ENCODE measurements around the gene TRIM6.
"Not testable (repeated sequence)": the region's sequence is repeated elsewhere in the genome, so short reads cannot be mapped to it uniquely, and the experiment has no call there.

The TRIM6 gene, protein sequence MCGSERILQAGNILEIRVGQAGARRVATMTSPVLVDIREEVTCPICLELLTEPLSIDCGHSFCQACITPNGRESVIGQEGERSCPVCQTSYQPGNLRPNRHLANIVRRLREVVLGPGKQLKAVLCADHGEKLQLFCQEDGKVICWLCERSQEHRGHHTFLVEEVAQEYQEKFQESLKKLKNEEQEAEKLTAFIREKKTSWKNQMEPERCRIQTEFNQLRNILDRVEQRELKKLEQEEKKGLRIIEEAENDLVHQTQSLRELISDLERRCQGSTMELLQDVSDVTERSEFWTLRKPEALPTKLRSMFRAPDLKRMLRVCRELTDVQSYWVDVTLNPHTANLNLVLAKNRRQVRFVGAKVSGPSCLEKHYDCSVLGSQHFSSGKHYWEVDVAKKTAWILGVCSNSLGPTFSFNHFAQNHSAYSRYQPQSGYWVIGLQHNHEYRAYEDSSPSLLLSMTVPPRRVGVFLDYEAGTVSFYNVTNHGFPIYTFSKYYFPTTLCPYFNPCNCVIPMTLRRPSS

GRCh38 chr11:5596607-5597201 lies at the start of gene TRIM6:
Gene TRIM6 (plus strand): TSS chr11:5596637. CDS start chr11:5596898, 261 bp downstream.
- DNase-seq, result peak in 7 of 51 donors; percentile 2 to 17 (median 9)

DNA sequence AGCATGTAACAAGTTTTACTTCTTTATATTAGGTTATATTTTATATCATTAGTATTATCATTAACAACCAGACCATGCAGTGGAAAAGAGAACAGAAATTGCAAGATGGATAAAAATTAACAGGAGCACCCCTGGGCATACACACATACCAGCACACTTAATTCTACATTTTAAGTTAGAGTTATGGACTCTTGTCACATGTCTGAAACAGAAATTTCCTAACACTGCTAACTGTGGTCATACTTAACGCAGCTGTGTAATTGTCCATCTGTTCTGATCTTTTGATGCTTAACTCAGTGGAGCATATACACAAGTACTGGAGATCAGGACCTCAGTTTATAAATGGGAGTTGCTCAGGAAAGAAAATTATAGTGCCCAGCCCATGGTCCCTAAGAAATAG lies 48.5 kb upstream of the TRIM6 start:
- no peak for DNase-seq

GRCh38 chr11:5548440-5548839 lies 48.0 kb upstream of the TRIM6 start, which contains the start of gene OR52H1:
Gene OR52H1 (minus strand): TSS chr11:5548540. CDS start chr11:5545505, 3,035 bp downstream.
- no peak for DNase-seq

- DNase-seq, result no peak
These were observed 45.9 kb upstream of the TRIM6 start for GRCh38 chr11:5550440-5551095.

- DNase-seq, result no peak
These were observed 43.1 kb upstream of the TRIM6 start for GRCh38 chr11:5553343-5553742.

DNA sequence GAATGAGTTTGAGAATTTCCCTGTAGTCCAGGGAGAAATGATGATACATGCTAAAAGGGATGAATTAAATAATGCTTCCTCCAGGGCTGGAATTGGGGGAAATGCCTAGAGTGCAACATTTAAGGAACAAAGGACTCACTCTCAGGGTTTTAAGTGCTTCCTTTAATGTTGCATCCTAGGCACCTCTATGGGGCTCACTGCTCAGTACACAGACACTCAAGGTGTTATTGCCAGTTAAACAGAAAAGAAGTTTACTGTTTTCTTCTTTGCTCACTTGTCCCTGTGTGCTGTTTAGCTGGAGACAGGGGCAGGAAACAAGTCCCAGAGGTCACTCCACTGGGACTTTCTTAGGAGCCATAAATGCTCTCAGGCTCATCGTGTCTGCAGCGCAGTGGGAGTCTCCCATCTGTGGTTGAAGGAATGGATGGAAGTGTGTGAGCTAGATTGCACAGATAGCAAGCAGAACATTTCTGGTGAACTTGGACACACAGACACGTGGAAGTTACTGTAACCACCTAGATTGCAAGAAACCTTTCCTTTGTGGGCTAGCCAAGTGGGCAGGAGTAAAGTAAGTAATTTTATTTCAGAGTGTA lies 39.7 kb upstream of the TRIM6 start:
- DNase-seq, result no peak

GRCh38 chr11:5557751-5558150 lies 38.7 kb upstream of the TRIM6 start:
- no peak for DNase-seq

DNA sequence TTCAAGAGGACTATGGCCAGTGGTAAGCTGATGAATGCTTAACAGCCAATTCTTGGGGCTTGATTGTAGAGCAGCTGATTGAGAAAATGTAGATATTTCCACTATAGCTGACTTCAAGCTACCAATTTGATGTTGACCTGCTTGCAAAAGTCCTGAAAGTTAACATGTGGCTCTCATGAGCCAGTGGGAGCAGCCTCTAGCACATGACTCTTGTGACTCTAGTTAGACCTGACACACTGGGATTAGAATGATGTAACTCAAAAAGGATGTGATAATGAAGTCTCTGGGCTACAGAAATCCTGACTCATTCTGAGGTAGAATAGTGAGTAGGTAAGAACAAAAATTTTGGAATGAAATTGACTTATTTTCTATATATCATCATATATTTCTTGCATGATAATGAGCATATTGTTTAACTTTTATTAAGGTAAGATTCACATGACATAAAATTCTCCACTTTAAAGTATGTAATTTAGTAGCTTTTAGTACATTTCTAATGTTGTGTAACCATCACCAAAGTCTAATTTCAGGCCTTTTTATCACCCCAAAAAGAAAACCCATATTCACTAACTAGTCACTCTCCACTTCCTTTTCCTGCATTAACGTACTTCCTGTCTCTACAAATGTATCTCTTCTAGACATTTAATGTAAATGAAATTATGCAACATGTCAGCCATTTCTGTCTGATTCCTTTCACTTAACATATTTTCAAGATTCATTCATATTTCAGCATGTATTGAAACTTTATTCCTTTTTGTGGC lies 32.0 kb upstream of the TRIM6 start:
- no peak for DNase-seq

DNA sequence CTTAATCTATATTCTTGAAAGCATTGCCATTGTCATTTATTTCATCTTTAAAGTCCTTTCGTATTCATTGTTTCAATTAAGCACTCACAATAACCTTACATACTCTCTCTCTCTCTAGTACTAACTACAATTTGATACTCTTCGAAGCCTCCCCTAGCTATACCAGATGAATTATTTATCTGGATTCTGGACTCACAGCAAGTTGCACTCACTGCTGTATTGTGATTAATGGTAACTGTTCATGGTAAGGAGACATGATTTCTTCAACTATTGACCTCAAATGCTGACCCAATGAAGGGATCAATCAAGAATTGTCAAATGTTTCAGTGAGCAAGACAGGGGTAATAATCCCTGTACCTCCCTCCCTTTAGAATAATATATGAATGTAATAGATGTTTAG lies 21.8 kb upstream of the TRIM6 start:
- DNase-seq, result no peak

DNA sequence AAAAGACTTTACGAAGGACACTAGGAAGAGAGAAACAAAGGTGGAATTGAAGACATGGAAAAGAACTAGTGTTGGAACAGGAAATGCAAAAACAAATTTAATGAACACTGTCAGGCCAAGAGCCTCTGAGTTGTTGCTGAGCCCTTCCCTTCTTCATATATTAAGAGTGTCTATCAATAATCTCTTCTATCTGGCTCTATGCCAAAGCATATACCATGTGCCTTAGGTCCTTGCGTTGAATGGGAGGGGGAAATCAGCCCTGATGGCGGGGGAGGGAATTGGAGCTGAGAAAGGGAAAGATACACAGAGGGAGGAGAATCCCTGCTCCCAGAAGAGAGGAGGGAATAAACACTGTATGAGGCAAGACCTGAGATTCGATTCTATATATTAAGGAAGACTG lies 21.3 kb upstream of the TRIM6 start:
- DNase-seq, result no peak

- DNase-seq, result no peak
These were observed 19.3 kb upstream of the TRIM6 start for GRCh38 chr11:5577101-5577500.

- no peak for DNase-seq
These were observed 15.9 kb upstream of the TRIM6 start, which contains the start of gene OR52B6 for GRCh38 chr11:5580577-5580976. Gene OR52B6 (plus strand): TSS chr11:5580877. CDS start chr11:5580877, 0 bp downstream.

GRCh38 chr11:5581014-5581413 lies 15.4 kb upstream of the TRIM6 start:
- no peak for DNase-seq

GRCh38 chr11:5584458-5584857 lies 12.0 kb upstream of the TRIM6 start:
- not testable (repeated sequence) for DNase-seq

- DNase-seq, result not testable (repeated sequence)
These were observed 6.5 kb upstream of the TRIM6 start for GRCh38 chr11:5589906-5590305.

GRCh38 chr11:5591613-5592012 lies 4.8 kb upstream of the TRIM6 start:
- no peak for DNase-seq

- no peak for DNase-seq
These were observed 3.8 kb upstream of the TRIM6 start for GRCh38 chr11:5592615-5593014.

DNA sequence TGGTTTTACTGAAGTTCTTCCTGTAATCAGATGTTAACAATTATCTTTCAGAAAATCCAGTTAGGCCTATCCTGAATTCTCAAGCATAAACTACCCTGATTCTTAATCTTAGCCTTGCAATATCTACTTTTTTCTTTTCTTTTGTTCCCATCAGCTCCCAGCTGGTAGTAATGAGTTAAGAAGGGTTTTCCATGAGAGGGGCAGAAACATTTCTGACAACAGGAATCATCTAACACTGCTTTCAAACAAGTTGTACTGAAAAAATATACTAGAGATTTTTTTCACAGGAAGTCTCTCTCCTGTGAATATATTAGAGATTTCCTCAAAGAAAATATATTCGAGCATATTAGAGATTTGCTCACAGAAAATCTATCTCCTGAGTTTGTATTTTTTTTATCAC lies 3.3 kb upstream of the TRIM6 start:
- DNase-seq, result no peak

DNA sequence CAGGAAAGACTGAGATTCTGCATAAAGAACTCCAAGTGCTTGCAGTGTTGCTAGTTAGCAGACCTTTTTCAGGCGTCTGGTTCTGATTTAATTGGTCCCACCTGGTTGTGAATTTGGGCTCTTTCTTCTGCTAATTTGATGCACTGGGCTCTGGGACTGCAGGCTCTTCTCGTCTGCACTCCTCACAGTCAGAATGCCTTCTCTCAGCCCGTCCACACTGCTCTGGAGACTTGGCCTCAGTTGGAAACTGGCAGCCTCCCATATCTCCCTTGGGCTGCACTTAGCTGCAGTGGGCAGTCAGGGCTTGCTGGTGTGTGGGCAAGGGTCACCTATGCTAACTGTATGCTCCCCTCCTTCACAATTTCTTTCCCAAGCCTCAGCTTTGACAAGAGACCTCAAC lies 1.5 kb downstream of the TRIM6 start:
- DNase-seq, result no peak

DNA sequence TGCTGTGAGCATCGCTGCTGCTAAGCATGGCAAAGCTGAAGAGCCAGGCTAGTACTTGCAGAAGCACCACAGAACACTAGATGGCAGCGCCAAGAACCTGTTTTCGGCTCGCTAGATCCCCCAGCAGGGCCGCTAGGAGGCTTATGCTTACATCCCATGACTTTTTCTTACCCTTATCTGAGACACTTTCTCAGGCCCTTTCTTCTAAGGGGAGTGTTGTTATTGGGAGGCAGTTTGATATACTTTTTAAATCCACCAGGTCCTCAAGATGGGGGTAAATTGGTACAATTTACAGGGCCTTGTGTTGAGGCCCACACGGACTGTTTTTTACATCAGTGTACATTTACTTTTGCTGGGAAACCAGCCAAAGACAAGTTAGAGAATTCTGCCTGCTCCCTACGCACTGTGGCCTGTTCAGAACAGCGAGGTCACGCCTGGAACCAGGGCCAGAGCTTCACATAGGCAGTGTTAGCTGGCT lies 4.0 kb downstream of the TRIM6 start:
- peak in 7 of 51 donors; percentile 3 to 30 (median 12) for DNase-seq

DNA sequence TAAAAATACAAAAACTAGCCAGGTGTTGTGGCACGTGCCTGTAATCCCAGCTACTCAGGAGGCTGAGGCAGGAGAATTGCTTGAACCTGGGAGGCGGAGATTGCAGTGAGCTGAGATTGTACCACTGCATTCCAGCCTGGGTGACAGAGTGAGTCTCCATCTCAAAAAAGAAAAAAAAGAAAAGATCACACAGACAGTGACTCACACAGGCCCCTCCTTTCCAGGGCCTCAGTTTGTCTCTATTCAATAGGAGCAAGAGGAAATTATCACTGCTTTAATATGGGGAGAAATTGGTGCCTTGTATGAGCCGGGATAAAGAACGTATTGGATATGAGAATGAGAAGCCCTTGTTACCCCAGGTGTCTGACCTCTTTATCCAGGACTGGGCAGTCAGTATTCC lies 6.4 kb downstream of the TRIM6 start:
- not testable (repeated sequence) for DNase-seq
